ENCODE data around the gene KIF5B.

- TF ChIP-seq CTCF (IDR thresholded peaks at IDR 0.05; ENCODE audit: low read depth, low read length, missing input control) (no peak), FOXA1 (IDR thresholded peaks at IDR 0.05) (no peak), YY1 (IDR thresholded peaks at IDR 0.05) (no peak), REST (IDR thresholded peaks at IDR 0.05) (no peak), JUND (IDR thresholded peaks at IDR 0.05) (no peak), MAX (IDR thresholded peaks at IDR 0.05) (no peak), TAF1 (conservative IDR thresholded peaks at IDR 0.05) (no peak), GABPA (IDR thresholded peaks at IDR 0.05 in 1 of 2, conservative IDR thresholded peaks at IDR 0.05 in 1 of 2) (no peak), ATF3 (IDR thresholded peaks at IDR 0.05) (no peak), ZBTB33 (IDR thresholded peaks at IDR 0.05) (no peak), NR2F2 (IDR thresholded peaks at IDR 0.05) (no peak), RAD21 (IDR thresholded peaks at IDR 0.05) (no peak), EGR1 (IDR thresholded peaks at IDR 0.05; ENCODE audit: low read depth in 2 of 2) (no peak)
These were observed 5.2 kb upstream of the KIF5B start for GRCh38 chr10:32061440-32061839.

Measured in liver (tissue), 3 donors.